Suppressor macrophage treated with lipopolysaccharide for 4 hours (primary cell): ENCODE data around the gene SGCD.

Experiments
- DNase-seq: peaks from one replicate; pipeline ENCODE4 v3.0.0-alpha.2; 2020

SGCD gene

DNA sequence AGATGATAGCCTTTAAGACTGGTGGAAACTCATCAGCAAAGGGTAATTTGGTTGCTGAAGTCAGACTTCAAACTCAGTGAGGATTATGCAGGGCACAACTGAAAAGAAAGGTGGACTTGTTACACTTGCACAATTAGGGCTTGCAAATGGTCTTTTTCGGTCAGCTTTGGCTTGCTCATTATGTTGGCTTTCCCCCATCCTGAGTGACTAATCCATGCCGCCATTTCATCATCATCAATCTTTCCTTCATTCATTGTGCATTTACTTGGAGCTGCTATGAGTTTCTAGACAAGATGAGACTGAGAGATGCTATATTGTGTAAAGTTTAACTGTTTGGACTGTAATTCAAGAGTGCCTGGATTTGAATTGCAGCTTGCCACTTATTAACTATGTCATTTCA, 388.3 kb downstream of the SGCD start:
- no peak for DNase-seq

DNA sequence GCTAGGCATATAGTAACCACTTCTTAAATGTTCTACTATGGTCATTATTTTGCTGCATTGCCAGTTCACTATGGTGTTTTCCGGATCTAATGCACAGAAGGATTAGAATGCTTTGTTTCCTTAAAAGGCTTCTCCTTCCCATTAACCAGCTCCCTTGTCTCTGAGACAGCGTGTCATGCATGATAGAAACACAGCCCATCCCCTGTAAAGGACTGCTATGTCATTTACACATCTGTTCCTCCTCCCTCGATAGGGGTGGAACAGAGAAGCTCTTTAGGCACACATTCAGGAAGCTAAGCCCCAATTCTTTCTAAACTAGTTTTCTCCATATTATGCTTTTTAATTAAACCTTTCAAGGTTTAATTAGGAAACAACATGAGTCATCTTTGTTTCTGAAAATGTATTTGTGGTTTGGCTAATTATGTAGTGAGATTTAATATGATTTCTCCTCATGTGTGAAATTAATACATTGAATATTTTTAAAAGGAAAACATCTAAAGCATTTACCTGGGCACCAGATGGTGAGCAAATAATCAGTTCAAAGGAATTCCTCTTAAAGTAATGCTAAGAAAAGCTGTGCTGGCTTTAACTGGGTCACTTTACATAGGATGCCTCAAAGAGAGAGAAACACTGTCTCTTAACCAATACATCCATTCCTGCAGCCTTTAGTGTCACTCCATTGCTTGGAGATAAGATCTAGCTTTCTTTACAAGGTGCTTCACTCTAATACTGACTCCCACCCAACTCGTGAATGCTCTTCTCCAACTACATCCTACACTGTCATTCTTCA, 389.8 kb downstream of the SGCD start:
- DNase-seq = no peak

DNA sequence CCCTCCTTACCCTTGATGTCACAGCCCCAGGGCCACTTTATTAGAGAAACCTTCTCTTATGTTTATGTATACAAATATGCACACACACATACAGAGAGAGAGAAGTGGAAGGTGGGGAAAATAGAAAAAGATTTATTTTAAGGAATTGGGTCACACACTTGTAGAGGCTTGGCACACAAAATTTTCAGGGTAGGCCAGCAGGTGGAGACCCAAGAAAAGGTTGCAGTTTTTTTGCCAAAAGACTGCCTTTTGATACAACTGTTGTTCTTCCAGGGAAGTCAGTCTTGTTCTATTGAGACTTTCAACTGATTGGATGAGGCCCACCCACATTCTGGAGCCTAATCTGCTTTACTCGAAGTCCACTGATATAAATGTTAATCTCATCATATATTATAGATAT, 392.0 kb downstream of the SGCD start:
- no peak for DNase-seq

DNA sequence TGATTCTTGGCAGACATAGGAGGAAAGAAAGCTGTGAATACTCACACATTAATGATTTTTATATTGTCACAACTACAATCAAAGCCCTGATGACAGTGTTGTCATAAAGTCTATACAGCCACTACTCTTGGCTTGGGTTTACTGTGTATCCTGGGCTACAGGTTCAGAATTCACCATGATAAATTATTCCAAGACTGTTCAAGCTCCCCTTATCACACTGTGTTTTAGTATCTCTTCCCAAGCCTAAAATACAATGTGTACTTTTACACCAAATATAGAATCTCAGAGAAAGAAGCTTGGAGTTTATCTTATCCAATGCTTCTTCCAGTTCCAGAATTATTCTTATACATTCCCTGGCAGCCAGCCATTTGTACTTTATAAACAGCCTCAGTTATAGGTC, 395.4 kb downstream of the SGCD start:
- DNase-seq = no peak

DNA sequence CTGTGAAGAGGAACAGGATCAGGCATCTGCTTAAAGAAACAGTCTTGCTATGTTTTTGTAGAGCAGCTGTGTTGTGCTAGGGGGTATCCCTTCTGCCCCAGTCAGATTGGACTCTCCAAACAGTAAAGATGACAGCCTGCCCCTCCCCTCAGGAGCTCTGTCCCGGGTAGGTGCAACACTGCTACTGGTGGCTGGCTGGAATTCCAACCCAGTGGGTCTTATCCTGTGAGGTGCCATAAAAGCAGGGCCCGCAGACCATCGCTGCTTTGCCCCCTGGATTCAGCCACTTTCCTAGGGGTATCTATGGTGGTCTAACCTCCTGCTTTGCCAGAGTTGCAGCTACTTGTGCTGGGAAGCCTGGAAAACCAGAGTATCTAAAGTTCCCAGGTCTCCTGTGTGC, 408.5 kb downstream of the SGCD start:
- DNase-seq = no peak

DNA sequence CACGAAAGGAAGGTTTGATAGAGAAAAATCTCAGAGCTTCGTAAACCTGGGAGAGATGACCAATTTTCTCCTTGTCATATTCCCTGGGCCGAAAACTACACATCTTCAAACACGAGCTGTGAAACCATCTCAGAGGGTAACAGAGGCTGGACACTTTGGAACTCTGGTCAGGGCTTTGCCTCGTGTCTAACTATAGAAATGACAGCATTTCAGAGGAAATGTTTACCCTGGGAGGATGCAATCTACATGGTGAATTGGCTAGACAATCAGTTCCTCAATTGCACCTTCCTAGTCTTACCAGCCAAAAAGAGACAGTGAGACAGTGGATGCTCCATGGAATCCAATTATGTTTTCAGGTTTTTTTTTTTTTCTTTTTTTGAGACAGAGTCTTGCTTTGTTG, 414.6 kb downstream of the SGCD start:
- DNase-seq = no peak

DNA sequence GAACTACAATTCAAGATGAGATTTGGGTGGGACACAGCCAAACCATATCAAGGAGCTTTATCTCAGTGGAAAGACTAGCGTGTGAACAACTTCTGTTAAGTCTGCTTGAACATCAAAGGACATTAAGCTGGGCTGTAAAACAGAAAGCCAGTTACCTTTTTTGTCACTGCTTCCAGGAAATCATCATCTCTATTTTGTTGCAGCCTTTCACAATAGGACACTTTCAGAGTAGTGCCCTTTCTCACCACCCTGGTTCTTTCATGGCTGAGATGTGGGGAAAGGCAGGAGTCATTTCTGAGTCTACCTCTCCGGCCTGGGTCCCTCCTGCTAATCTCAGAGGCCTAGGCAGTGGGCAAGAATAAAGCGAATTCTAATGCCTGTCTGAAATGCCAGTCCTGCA, 426.9 kb downstream of the SGCD start:
- no peak for DNase-seq

DNA sequence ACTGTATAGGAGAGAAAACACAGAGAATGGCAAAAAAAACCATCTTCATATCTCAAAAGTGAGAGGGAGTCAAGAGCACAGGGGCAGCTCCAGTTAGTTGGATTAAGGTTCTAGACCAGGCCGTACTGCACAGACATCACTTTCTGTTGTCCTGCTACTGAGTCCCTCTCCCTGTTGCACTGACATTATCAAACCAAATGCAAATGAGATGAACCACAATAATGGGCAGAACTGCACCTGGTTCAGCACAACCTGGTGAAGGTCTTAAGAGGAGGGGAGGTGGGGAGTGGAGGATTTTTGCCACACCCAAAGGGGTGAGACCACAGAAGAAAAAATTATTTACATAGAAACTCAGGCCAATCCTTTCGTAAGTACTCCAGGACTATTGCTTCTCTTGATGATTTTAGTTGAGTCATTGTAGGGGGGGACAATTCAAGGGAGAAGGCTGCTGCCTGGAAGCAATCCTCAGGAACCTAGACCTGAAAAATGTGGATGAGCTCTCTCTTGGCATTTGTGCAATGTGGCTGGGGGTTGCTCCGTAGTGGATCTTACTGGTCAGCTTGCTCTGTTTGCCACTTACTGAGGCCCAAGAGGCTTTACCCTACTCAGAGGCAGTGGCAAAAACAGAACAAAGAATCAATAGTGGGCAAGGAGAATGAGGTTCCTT, 428.6 kb downstream of the SGCD start:
- no peak for DNase-seq

DNA sequence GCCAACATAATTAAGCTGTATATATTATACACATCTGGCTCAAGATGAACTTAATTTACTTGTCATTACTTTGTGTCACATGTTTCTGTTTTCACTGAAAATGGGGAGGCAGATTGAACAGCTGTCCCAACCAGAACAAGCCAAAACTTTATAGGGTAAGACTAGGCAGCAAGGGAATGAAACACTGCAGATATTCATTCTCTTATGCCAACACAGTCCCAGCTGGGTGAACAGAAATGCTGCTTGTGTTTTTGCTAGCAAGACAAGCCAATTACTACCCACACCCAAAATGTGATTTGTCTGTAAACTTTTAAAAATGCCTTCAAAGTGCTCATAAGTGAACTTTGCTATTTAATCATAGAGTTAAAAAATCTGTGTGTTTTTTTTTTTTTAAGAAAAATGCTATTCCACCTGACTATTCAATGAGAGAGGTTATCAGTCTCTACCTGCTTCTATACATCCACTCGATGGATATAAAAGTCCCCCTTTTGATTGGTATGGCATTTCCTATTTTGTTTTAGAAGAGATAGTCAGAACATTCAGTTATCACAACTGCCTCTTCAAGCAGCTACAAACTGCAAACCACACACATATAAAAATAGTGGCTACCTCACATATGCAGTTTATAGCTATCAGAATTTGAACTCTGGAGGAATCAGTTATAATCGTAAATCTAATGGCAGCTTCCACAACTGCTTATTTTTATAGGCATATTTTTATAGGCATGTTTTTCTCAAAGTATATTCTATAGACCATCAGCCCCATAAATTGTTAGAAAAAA, 431.2 kb downstream of the SGCD start:
- DNase-seq = no peak

DNA sequence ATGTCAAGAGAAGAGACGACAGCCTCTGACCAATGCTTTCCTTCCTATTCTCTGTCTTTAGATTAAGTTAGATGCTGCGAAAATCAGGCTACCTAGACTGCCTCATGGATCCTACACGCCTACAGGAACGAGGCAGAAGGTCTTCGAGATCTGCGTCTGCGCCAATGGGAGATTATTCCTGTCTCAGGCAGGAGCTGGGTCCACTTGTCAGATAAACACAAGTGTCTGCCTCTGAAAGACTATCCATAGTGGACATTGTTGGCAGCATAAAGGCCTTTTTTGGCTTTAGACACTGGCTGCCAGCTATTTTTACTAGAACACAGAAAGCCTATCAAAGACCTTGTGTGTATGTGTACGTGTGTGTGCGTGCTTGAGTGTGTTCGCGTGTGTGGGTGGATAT, 432.2 kb downstream of the SGCD start:
- no peak for DNase-seq

DNA sequence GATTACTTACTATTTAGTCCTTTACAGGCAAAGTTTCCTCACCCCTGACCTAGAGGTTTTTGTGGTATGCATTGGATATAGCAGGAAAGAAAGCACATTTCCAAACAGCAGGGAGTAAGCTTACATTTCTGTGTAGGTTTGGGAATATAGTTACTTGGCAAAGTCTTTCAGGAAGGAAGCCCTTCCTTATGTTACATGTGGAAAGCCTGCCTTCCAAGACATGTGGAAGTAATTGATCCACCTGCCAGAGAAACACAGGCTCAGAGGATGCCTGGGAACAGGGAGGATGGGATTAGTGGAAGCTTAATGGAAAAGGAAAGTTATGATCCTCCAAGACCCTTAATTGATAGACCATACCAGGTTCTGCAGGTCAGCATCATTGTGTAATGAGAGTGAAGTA, 435.8 kb downstream of the SGCD start:
- DNase-seq = no peak

DNA sequence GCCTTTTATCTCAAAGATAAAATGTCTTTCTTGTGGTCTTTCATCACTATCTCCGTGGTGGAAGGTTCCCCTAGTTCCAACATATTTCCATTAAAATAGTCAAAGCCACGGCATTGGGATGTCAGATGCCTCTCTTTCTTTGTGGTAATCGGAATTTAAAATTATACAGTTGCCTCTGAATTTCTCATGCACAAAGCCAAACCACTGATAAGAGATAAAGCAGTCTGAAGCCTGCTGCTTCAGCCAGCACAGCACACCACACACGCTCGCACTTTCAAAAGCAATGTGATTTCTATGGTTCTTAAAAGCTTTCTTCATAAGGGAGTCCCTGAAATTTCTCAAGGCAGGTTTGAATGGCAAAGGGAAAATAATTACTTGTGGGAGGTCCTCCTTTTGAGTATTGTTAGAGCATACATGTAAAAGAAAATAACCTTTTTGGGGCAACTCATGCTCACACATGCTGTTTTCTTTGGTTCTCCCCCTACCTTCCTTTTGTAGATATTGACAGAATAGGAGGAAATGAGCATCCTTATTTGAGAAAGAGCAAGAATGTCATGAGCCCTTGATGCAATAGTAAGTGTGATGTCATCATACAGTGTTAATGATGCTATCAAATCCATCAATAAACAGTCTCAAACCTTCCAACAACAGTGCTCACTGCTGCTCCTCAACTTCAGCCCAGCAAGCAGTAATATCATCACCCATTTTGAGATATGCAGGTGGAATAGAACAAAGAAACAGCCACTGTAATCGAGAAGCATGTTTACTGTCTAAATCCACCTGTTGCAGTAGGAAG, 437.4 kb downstream of the SGCD start:
- no peak for DNase-seq

DNA sequence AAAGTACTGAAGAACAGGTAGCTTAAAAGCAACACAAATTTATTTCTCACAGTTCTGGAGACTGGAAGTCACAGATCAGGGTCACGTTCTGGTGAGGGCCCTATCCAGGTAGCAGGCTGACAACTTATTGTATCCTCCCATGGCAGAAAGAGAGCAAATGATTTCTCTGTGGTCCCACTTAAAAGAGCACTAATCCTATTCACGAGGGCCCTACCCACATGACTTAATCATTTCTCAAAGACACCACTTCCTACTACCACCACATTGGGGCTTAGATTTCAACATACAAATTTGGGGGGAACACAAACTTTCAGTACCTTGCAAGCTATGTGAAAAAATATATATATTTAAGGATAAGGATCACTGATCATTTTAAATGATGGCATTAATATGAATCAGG, 447.3 kb downstream of the SGCD start:
- DNase-seq = no peak

DNA sequence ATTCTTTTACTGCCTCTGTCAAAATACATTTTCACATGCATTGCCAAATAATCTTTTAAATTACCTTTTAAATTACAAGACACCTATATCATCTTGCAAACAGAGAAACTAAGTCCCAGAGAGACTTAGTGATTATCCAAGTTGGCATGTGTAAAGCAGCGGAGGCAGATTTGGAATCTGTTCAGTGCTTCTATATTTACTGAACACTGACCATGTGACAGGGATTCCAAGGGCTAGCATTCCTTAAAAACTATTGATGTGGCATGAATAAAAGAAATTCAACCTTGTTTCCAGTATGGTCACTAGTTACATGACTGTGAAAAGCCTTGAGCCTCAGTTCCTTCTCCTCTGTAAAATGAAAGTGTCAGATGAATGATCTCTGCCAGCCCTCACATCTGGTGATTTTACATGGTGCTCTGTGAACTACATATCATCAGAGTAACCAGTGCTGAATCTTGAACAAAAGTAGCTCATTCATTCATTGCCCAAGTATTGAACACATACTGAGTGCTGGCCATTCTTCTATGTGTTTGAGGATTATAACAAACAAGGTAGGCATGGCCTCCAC, 451.3 kb downstream of the SGCD start:
- DNase-seq = no peak

DNA sequence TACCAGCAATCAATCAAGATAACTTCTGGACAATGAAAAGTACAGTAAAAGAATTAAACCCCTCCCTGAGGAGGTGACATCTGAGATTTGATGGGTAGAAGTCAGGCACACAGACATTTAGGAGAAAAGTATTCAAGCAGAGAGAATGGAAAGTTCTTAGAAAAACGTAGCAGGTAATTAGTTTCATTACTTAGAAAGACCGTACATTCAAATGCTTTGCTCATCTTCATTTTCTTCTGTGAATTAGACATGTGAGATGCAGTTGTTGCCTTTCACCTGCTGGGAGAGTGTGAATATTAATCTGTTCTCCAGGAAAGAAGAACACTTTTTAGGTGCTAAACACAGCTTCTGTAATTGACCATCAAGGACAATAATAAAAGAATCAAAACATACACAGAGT, 451.8 kb downstream of the SGCD start:
- DNase-seq = no peak

DNA sequence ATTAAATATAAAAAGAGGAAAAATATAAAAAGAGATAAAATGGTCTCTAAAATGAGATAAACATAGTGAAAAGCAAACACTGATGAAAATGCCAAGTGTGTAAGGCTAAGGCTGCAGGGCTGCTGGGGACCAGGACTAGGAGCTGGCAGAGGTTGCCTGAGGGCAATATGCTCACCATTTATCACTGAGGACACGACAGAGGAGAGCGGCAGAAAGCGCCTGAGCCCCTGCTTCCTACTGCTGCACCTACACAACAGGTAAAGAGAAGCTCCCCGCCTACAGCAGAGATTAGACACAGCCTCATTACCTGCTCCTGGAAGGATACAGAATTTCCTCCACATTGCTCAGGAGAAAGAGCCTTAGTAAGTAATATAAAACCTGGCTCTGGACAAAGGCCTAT, 452.5 kb downstream of the SGCD start:
- no peak for DNase-seq

DNA sequence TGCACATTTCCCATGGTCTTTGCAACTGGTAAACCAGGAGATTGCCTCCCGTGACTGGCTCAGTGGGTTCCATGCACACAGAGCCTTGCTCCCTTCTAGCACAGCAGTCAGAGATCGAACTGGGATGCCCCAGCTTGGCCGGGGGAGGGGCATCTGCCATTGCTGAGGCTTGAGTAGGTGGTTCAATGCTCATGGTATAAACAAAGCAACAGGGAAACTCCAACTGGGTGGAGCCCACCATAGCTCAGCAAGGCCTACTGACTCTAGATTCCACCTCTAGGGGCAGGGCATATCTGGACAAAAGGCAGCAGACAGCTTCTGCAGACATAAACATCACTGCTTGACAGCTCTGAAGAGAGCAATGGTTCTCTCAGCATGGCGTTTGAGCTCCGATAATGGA, 456.1 kb downstream of the SGCD start:
- DNase-seq = no peak

DNA sequence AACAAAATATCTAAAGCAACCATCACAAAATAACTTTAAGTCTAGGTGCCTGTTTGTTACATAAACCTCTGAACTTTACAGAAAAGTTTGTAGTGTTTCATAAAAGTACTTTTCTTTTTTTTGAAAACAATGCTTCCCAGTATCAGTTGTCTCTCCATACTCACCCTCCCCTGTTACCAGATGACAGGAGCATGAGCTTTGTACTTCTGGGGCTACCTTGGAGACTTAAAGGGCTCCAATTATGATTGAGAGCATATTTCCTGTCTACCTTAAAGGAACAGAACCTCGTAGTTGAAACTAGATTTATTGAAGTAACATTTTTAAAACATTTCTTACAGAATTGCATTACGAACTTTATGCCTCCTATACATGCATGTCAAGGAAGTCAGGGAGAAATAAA, 467.7 kb downstream of the SGCD start:
- no peak for DNase-seq

DNA sequence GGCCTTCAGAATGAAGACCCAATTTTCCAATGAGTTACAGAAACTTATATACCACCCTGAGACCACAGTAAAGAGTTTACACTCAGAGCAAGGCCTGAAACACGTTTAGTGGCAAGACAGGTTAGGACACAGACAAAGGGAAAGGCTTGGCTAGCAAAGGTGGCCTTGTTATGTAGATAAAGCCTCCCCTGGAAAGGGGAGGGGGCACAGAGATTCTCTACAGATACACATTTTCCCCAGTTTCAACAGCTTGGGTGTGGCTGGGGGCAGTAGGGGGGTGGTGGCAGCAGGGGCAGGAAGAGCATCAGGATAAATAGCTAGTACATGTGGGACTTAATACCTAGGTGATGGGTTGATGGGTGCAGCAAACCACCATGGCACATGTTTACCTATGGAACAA, 471.2 kb downstream of the SGCD start:
- no peak for DNase-seq

DNA sequence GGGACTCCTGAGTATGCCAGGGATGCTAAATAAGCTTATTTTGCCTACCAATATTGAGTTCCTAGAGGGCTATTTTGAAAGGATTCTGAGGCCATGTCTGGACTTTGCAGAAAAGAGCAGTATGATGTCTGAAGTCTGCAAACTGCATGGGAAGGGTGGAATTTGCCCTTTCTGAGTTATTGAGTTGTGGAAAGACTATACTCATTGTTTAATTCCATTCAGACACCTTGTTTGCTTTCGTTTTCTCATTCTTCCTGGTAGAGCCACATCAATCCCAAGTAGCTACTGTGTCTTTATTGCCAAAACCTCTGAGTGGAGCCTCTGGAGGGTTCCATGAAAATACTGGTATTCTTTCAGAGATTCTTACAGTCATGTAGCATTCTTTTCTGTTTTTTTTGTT, 472.2 kb downstream of the SGCD start:
- no peak for DNase-seq

DNA sequence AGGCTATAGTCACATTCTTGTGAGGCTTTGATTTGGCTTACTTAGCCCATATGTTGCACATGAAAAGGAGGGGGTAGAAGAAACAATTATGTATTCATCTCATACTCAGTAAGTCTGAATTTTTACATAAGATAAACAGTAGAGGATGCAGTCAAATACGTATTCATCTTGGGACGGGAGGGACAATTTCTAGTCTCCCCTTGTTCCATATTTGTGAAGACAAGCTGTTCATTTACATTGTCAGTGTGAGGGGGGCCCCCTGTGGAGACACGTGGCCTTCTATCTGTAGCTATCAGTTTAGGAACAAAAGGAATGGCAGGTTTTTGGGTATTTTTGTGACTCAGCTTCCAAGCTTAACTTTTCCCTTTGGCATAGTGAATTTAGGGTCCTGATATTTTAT, 474.0 kb downstream of the SGCD start:
- no peak for DNase-seq

DNA sequence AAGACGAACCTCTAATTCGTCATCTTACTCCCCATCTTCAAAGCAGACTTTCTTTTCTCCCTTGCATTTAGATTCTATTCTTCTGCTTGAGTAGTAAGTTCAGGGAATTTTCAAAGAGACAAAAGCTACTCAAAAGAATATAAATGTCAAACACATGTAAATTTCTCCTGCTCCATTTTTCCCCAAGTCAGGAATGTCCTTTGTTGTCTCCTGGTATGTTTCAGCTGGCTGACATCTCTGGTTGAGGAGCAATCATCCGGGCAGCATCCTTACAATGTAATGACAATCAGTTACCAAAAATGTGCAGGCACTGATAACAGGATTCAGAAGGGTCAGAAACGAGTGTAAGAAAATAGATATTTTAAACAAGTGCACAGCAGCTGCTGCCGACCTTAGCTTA, 475.5 kb downstream of the SGCD start:
- DNase-seq = no peak

DNA sequence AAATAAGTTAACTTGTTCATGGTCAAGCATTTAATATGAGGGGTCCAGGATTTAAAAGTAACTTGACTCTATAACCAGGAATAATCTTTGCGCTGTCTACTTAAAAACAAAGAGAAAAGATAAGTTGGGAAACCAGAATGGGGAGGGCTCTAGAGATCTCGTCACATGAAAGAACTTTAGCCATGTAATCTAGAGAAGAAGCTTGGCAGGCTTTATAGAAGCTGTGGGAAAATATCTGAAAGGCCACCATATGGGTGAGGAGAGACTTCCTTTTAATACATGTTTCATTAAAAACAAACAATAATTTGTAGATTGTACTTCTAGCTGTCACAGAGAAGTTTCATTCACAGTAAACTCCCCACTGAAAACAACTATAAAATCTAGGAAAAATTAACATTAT, 476.4 kb downstream of the SGCD start:
- DNase-seq = no peak
